HG03095 (cell line): Measurements from ENCODE around the gene SREBF1.

ENCODE experiments used
- ATAC-seq: cut with Tn5 transposase; IDR thresholded peaks from one replicate; pipeline ENCODE4 v1.9.1; 2021; ENCODE audit warnings: moderate library complexity; ENCODE audit not compliant: unreplicated experiment

Gene SREBF1

GRCh38 chr17:17783116-17783824 lies 53.5 kb downstream of the SREBF1 start:
- no peak for ATAC-seq

GRCh38 chr17:17782523-17783115 lies 54.2 kb downstream of the SREBF1 start:
- ATAC-seq = no peak

DNA sequence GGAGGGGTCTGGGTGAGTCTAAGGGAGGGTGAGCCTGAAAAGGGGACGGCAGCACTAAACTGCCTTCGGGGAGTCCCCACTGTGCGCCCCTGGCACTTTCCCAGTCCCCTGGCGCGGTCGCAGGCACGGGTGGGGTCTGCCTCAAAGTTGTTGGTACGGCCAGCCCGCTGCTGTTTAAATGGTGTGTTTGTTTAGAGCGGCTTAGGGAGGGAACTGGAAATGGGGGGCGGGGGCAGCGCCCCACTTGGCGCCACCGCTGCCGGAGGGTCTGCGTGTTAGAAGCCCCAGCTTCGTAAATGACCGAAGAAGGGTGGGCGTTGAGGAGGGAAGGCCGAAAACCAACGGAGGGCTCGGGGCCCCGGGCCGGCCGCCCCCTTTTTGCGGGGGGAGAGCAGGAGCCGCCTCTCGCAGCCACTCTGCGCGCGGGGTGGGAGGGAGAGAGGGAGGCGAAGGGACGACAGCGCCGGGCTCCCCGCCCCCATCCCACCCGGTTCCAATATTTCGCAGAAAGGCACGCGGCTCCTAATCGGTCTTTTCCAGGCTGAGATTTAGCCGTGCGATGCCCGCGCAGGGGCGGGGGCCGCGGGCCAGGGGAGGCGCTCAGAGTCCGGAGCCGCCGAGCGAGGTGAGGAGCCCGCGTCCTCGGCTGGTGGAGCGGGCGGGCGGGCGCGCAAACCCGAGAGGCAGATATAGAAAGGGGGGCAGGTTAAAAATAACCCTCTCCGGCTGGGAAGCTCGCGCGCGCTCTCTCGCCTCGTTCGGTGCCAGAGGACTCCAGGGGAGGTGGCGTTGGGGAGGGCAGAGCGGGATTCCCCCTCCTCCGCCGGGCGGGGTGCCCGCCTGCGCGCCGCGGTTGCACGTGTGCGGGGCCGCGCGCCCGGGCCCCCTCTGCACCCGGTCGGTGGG lies 54.9 kb downstream of the SREBF1 start:
- no peak for ATAC-seq

- ATAC-seq = no peak
These were observed 55.7 kb downstream of the SREBF1 start for GRCh38 chr17:17780922-17781590.

GRCh38 chr17:17779015-17779611 lies 57.7 kb downstream of the SREBF1 start:
- ATAC-seq = no peak

- no peak for ATAC-seq
These were observed 58.3 kb downstream of the SREBF1 start for GRCh38 chr17:17778308-17779014.

GRCh38 chr17:17776889-17777288 lies 59.9 kb downstream of the SREBF1 start:
- ATAC-seq = no peak

DNA sequence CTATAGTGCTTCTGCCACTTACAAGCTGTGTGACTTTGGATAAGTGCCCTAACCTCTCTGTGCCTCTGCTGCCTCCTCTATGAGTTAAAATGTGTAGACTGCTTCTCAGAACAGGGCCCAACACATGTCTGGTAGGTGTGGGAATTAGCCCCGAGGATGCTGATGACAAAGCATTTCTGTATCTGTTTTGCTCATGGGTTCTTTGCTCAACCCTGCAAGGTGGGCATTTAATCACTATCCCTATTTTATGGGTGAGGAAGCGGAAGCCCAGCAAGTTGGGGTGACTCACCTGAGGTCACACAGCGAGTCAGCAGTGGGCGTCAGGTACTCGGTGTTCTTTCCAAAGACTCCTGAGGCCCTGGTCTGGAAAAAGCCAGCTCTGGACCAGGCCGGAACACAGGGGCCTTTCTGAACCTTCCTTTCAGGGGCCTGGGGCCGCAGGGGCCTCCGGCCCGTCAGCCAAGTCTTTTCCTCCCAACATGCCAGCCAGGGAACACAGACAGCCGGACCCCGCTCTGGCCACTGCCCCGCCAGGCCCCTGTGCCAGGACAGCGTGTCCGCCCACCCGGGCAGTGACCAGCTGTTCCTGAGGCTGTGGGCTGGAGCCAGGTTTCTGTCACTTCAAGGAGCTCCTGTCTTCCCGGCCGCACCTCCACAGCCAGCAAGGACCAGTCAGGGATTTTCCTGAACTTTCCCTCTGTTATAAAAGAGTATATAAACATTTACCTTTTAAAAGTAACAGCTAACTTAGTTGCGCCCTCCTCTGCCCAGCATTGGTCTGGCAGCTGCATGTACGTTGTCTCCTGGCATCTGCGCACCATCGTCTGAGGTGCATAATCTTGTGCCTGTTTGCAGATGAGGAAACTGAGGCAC lies 62.5 kb downstream of the SREBF1 start:
- no peak for ATAC-seq

- ATAC-seq = no peak
These were observed 64.6 kb downstream of the SREBF1 start for GRCh38 chr17:17772231-17772630.

GRCh38 chr17:17771498-17772201 lies 65.1 kb downstream of the SREBF1 start:
- no peak for ATAC-seq

DNA sequence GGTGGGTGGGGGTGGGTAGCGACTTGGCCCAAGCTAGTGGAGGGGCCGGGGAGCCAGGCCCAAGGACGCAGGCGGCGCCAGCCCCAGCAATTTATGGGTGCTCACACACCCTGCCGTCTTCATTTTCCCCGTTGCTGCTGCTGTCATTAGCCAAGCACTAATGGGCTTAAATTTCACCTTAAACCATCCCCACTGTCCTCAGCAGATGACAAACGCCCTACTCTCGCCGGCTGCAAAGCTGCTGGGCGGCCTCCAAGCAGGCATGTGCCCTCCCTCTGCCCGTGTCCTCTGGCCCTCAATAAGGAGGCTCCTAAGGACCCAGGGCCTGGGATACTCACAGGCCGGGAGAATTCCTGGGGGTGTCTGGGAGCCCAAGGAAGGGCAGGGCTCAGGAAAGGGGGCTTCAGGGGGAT lies 66.1 kb downstream of the SREBF1 start:
- ATAC-seq = no peak

DNA sequence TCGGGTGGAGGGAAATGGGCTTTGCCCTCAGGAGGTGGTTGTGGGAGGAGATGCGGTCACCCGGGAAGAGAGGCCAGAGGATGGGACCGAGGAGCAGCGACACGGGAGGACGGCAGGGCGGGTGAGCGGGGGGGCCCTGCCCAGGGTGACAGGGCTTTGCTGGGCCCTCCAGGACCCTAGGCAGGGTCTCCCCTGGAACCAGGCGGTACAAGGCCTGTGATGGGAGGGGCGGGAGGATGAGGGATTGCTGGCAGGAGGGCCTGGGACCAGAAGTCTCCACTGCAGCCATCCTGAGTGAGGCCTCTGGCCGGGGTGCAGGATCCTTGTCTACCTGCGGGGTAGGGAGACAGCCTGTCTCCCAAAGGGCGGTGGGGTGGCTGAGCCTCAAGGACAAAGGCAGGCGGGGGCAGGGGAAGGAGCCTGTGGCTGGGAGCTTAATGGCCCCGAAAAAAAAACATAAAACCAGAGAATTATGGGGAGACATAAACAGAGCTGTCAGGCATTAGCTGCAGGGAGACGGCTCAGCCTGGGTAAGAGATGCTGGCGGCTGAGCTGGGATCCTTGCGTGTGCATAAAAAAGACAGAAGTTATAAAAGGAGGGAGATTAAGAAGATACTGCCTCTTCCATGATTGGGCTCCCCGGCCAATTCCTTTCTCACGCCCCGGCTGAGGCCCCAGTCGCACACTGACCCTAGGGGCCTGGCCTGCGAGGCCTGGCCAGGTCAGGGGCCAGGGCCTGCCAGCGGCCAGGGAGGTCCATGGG lies 66.7 kb downstream of the SREBF1 start:
- no peak for ATAC-seq

DNA sequence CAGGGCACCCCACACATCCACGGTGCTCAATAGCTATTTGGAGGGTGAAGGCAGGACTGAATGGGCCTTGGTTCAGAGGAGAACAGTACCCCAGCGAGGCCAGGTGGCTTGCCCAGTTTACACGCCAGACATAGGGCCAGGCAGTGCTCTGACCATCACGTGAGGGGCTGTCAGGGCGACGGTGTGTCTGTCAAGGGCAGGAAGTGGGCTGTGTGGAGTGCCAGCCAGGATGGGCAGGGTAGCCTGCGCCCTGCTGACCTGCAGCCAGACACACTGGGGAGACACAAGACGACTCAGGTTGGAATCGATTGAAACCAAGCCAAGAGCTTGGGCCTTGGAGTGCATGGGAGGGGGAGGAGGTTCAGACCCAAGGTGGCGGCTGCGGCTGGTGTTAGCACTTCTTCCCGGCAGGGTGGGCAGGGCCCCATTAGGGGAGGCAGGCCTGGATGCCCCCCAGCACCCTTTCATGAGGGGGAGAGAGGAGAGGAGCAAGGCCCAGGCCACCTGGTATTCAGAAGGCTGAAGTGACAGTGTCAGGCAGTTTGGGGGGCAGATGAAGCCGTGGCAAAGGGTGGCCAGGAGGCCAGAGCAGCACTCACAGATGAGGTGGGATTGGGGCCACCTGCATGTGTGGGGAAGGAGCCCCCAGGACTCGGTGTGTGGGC lies 68.2 kb downstream of the SREBF1 start:
- no peak for ATAC-seq

DNA sequence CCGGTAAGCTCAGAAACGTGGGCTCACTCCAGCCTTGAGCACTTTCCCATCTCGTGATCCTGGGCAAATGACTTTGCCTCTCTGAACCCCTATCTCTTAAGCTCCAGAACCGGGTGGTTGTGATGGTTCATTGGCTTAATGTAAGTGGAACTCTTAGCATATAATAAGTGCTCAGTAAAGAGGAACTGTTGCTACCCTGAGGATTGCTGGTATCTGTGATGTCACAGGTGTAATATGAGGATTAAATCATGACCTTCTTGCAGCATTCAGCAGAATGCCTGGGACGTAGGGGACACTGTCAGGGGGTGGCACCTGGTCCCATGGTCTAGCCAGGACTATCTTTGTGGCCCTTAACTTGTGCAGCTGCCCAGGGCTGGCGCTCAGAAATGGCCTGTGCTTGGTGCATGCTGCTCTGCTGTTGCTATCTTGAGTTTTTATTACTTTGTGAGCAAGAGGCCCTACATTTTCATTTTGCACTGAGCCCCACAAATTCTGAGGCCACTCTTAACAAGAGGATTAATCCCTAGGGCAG lies 68.8 kb downstream of the SREBF1 start:
- ATAC-seq = no peak

DNA sequence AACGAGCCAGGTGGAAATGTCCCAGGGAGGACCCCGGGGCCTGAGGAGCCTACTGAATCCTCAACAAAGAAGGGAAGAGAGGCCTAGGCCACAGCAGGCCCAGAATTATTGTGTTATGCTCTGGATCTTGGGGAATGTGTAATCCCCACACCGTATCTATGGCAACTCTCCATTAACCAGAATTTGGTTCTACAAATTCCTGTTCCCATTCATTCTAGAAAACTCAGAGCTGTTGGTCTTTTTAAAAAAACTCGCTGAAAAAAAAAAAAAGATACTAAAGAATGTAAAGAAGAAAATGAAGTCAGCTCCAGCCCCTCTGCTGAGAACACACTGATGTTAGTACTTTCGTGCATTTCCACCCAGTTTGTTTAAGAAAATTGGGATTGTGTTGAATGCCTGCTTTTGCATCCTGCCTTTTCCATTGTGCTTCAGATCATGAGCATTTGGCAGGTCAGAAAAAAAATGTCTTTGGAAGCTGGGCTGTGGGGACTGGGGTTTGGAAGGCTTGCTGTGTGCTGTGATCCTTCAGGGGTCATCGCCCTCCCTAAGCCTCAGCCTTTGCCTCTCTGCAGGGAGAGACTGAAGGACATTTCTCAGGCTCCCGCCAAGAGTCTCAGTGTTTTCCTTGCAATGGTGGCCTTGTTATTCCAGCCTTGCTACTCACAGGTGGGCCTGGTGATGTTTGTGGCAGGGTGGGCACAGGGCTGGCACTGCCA lies 69.5 kb downstream of the SREBF1 start:
- no peak for ATAC-seq

GRCh38 chr17:17766744-17767120 lies 70.1 kb downstream of the SREBF1 start:
- no peak for ATAC-seq
